ENCODE measurements around the gene EXOC6. TPM values are rescaled to one million over a fixed set of nuclear protein-coding genes. Genes with fewer than 3 reads are reported as not detected.

EXOC6 gene
- total RNA-seq, 1 experiment from 2014 or later, result 17.0 TPM

DNA sequence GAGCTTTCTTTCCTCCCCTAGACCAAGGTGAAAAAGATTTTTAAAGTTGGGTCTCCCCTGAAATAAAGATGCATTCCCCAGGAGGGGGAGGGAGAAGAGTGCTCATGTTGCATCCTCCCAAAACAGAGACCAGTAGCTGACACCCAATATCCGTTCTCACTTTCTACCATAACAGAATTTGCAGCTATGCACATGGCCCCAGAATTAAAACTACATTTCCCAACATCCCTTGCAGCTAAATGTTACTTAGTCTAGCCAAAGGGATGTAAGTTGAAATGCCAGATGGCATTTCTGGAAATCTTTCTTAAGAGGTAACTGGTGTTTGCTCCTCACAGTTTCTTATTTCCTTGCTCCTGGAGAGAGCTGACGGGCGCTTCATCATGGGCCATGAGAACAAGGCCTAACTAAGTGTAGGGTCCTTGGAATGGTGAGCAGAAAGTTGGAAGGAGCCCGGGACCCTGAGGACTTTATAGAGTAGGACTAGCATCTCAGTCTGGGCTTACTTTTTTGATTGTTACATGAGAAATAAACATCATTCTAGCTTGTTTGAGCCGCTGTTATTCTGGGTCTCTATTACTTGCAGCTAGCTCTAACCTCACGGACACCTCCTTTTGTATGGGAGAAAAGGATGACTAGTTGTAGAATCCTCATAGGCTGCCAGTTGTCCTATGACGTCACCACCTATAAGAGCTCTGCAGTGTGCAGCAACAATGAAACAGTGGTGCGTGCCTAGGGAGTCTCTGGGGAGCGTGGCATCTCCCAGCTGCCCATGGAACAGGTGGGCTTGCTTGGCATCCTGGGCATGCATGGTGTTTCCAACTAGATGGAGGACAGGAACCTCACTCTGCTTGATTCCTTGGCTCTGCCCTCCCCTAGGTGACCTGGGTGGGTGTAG is 46.1 kb upstream of the EXOC6 start:
- H3K4me1 ChIP-seq (ENCODE audit: control insufficient read depth, insufficient read depth, low read length), result no peaks in the 10 kb centered on the region
- TF ChIP-seq TCF7L2 (IDR thresholded peaks at IDR 0.05; ENCODE audit: low read depth, low read length), result no peak
- TF ChIP-seq SIN3A (IDR thresholded peaks at IDR 0.05; ENCODE audit: borderline replicate concordance, insufficient read depth, low read depth, low read length), result no peak
- TF ChIP-seq, protein P1, sequence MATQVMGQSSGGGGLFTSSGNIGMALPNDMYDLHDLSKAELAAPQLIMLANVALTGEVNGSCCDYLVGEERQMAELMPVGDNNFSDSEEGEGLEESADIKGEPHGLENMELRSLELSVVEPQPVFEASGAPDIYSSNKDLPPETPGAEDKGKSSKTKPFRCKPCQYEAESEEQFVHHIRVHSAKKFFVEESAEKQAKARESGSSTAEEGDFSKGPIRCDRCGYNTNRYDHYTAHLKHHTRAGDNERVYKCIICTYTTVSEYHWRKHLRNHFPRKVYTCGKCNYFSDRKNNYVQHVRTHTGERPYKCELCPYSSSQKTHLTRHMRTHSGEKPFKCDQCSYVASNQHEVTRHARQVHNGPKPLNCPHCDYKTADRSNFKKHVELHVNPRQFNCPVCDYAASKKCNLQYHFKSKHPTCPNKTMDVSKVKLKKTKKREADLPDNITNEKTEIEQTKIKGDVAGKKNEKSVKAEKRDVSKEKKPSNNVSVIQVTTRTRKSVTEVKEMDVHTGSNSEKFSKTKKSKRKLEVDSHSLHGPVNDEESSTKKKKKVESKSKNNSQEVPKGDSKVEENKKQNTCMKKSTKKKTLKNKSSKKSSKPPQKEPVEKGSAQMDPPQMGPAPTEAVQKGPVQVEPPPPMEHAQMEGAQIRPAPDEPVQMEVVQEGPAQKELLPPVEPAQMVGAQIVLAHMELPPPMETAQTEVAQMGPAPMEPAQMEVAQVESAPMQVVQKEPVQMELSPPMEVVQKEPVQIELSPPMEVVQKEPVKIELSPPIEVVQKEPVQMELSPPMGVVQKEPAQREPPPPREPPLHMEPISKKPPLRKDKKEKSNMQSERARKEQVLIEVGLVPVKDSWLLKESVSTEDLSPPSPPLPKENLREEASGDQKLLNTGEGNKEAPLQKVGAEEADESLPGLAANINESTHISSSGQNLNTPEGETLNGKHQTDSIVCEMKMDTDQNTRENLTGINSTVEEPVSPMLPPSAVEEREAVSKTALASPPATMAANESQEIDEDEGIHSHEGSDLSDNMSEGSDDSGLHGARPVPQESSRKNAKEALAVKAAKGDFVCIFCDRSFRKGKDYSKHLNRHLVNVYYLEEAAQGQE (IDR thresholded peaks at IDR 0.05; ENCODE audit: insufficient read depth in 1 of 2, low read depth in 2 of 2, low read length in 1 of 2), result no peak
- TF ChIP-seq POLR2AphosphoS5 (IDR thresholded peaks at IDR 0.05; ENCODE audit: low read depth, low read length), result no peak
- TF ChIP-seq, protein P2, sequence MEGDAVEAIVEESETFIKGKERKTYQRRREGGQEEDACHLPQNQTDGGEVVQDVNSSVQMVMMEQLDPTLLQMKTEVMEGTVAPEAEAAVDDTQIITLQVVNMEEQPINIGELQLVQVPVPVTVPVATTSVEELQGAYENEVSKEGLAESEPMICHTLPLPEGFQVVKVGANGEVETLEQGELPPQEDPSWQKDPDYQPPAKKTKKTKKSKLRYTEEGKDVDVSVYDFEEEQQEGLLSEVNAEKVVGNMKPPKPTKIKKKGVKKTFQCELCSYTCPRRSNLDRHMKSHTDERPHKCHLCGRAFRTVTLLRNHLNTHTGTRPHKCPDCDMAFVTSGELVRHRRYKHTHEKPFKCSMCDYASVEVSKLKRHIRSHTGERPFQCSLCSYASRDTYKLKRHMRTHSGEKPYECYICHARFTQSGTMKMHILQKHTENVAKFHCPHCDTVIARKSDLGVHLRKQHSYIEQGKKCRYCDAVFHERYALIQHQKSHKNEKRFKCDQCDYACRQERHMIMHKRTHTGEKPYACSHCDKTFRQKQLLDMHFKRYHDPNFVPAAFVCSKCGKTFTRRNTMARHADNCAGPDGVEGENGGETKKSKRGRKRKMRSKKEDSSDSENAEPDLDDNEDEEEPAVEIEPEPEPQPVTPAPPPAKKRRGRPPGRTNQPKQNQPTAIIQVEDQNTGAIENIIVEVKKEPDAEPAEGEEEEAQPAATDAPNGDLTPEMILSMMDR (IDR thresholded peaks at IDR 0.05), result no peak
- H3K9me3 ChIP-seq (ENCODE audit: control insufficient read depth, insufficient read depth, low read depth, low read length), result no peaks in the 10 kb centered on the region
- H3K4me3 ChIP-seq (ENCODE audit: low read depth in 2 of 2, low read length in 2 of 2), result no peak overlapping the region
- ChIA-PET POLR2A (no interaction called here), CTCF (interaction anchor here (0.6 kb wide), 1 partner anchor 37 kb away, joined by 5 read pairs; no protein-coding TSS in a partner anchor)
- H3K27me3 ChIP-seq (ENCODE audit: control insufficient read depth, insufficient read depth, low read length), result no peaks in the 10 kb centered on the region
- ATAC-seq (peak; percentile 58; the same call in 1 of the 2 replicates), DNase-seq (ENCODE audit: low read depth, low spot score) (no peak)
- in situ Hi-C loops (cut with HindIII; ENCODE audit: low pct_unique_long_range_greater_than_20kb, low sequenced_read_pairs), result no loop called here
- no peak overlapping the region for H3K27ac ChIP-seq (ENCODE audit: low read length)
- no peaks in the 10 kb centered on the region for H3K36me3 ChIP-seq (ENCODE audit: control insufficient read depth, insufficient read depth, low read length)
- intact Hi-C loops (cut with micrococcal nuclease; ENCODE audit: unreplicated experiment), result no loop called here
- BruUV-seq (replicated peaks), result no TSS peak

DNA sequence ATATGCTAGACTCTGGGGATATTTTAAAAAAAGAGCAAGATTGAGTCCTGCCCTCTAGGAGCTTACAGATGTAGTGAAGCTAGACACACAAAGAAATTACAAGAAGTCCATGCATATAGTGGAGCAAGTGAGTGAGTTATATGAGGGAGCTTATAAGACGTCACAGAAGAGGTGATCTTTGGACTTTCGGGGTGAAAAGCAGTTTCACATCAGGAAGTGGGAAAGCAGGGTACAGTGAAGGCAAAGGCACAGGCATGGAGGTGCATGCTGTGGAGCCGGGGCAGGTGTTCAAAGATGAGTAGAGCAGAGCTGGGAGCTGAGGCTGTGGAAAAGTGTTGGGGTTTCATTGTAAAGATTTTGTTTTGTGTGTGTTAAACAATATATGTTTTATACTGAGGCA is 38.5 kb upstream of the EXOC6 start:
- no peak overlapping the region for H3K4me3 ChIP-seq (ENCODE audit: low read depth in 2 of 2, low read length in 2 of 2)
- in situ Hi-C loops (cut with HindIII; ENCODE audit: low pct_unique_long_range_greater_than_20kb, low sequenced_read_pairs), result no loop called here
- H3K9me3 ChIP-seq (ENCODE audit: control insufficient read depth, insufficient read depth, low read depth, low read length), result no peaks in the 10 kb centered on the region
- TF ChIP-seq, protein P2 (IDR thresholded peaks at IDR 0.05), result no peak
- TF ChIP-seq TCF7L2 (IDR thresholded peaks at IDR 0.05; ENCODE audit: low read depth, low read length) (no peak), SIN3A (IDR thresholded peaks at IDR 0.05; ENCODE audit: borderline replicate concordance, insufficient read depth, low read depth, low read length) (no peak), POLR2AphosphoS5 (IDR thresholded peaks at IDR 0.05; ENCODE audit: low read depth, low read length) (no peak)
- TF ChIP-seq, protein P1 (IDR thresholded peaks at IDR 0.05; ENCODE audit: insufficient read depth in 1 of 2, low read depth in 2 of 2, low read length in 1 of 2), result no peak
- no peak for DNase-seq (ENCODE audit: low read depth, low spot score)
- ATAC-seq, result no peak
- H3K36me3 ChIP-seq (ENCODE audit: control insufficient read depth, insufficient read depth, low read length), result no peaks in the 10 kb centered on the region
- ChIA-PET CTCF (no interaction called here), POLR2A (no interaction called here)
- intact Hi-C loops (cut with micrococcal nuclease; ENCODE audit: unreplicated experiment), result no loop called here
- no peak overlapping the region for H3K27ac ChIP-seq (ENCODE audit: low read length)
- BruUV-seq (replicated peaks), result no TSS peak
- no peaks in the 10 kb centered on the region for H3K4me1 ChIP-seq (ENCODE audit: control insufficient read depth, insufficient read depth, low read length)
- H3K27me3 ChIP-seq (ENCODE audit: control insufficient read depth, insufficient read depth, low read length), result peaks cover 12% of the 10 kb centered on the region; the same call in 1 of the 2 replicates
